Measurements from ENCODE around the gene IGFBP3. TPM values are rescaled to one million over a fixed set of nuclear protein-coding genes. Genes with fewer than 3 reads are reported as not detected.

Gene IGFBP3
- total and polyA plus RNA-seq, 2 of the 13 experiments (the other 11 are each of a cell fraction or from before 2014, with no cell fraction given) = 57.5 TPM; not detected in 1

GRCh38 chr7:45889367-45890067, 31.6 kb downstream of the IGFBP3 start (continued):
- TF ChIP-seq KIAA2018 (CRISPR knock-in tag; IDR thresholded peaks at IDR 0.05; ENCODE audit: borderline replicate concordance) (no peak), KLF11 (CRISPR knock-in tag; IDR thresholded peaks at IDR 0.05) (no peak), ZNF549 (CRISPR knock-in tag; IDR thresholded peaks at IDR 0.05) (no peak), ZBTB26 (CRISPR knock-in tag; IDR thresholded peaks at IDR 0.05; ENCODE audit: borderline replicate concordance) (no peak; the same call in none of the 2 replicates), CCAR2 (optimal IDR thresholded peaks at IDR 0.05; ENCODE audit: low read depth, low read length) (no peak), ELF3 (CRISPR knock-in tag; IDR thresholded peaks at IDR 0.05) (no peak), PAWR (CRISPR knock-in tag; IDR thresholded peaks at IDR 0.05; ENCODE audit: borderline replicate concordance) (no peak), MAX (IDR thresholded peaks at IDR 0.05) (no peak), ZFP36L1 (CRISPR knock-in tag; IDR thresholded peaks at IDR 0.05) (no peak), FOSL2 (CRISPR knock-in tag; IDR thresholded peaks at IDR 0.05) (no peak), ZNF34 (CRISPR knock-in tag; IDR thresholded peaks at IDR 0.05; ENCODE audit: borderline replicate concordance) (no peak), CBX1 (IDR thresholded peaks at IDR 0.05; ENCODE audit: low read depth) (no peak), NCOR1 (IDR thresholded peaks at IDR 0.05; ENCODE audit: borderline replicate concordance, low read length) (no peak), GZF1 (CRISPR knock-in tag; IDR thresholded peaks at IDR 0.05) (peak; percentile 69; the same call in 1 of the 2 replicates), ZSCAN22 (CRISPR knock-in tag; IDR thresholded peaks at IDR 0.05) (peak; percentile 16; the same call in 1 of the 2 replicates), RCOR2 (CRISPR knock-in tag; IDR thresholded peaks at IDR 0.05) (no peak), ZNF580 (CRISPR knock-in tag; IDR thresholded peaks at IDR 0.05; ENCODE audit: borderline replicate concordance, low read depth) (no peak; the same call in 1 of the 2 replicates), AKAP8 (CRISPR knock-in tag; IDR thresholded peaks at IDR 0.05) (no peak), RFXANK (CRISPR knock-in tag; IDR thresholded peaks at IDR 0.05) (no peak), ZNF317 (CRISPR knock-in tag; IDR thresholded peaks at IDR 0.05) (no peak; the same call in 1 of the 2 replicates)

Data from HepG2 (cell line).